IPS-18c (cell line): ENCODE data around the gene SLC25A42.
"Not testable (repeated sequence)": the region's sequence is repeated elsewhere in the genome, so short reads cannot be mapped to it uniquely, and the experiment has no call there.

Experiments used
- H3K4me3 ChIP-seq: 2 replicates; pipeline ENCODE4 v1.7.0; 2013; ENCODE audit warnings: low read depth, mild to moderate bottlenecking, low read length, moderate library complexity; ENCODE audit not compliant: insufficient read depth
- H3K9me3 ChIP-seq: one replicate; pipeline ENCODE4 v1.6.1; 2013; ENCODE audit warnings: mild to moderate bottlenecking, low read length, moderate library complexity; ENCODE audit not compliant: control insufficient read depth, insufficient read depth

SLC25A42 gene

GRCh38 chr19:19083413-19084178 lies 19.8 kb downstream of the SLC25A42 start:
- no peaks in the 10 kb centered on the region for H3K9me3 ChIP-seq
- no peak overlapping the region for H3K4me3 ChIP-seq

- H3K4me3 ChIP-seq = no peak overlapping the region
- H3K9me3 ChIP-seq = peaks cover under 1% of the 10 kb centered on the region
These were observed 23.9 kb downstream of the SLC25A42 start for GRCh38 chr19:19087676-19088075.

DNA sequence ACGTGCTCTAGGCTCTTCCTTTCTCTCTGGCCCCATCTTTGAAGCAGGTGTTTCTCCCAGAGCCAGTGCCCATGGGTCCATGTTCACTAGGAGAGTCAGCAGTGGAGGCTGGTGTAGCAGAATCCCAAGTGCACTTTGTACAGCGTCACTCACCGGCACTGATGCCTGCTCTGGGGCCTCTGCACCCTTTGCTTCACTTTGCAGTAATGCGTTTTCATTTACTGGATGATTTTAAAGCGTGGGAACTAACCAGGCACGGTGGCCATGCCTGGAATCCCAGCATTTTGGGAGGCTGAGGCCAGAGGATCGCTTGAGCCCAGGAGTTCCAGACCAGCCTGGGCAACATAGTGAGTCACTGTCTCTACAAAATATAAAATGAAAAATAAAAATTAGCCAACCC lies 30.7 kb downstream of the SLC25A42 start:
- Histone ChIP-seq H3K9me3 (peaks cover 4% of the 10 kb centered on the region), H3K4me3 (no peak overlapping the region)

- no peak overlapping the region for H3K4me3 ChIP-seq
- peaks cover 4% of the 10 kb centered on the region for H3K9me3 ChIP-seq
These were observed 31.9 kb downstream of the SLC25A42 start for GRCh38 chr19:19095691-19096090.

- Histone ChIP-seq H3K4me3 (no peak overlapping the region), H3K9me3 (peaks cover 4% of the 10 kb centered on the region)
These were observed 33.1 kb downstream of the SLC25A42 start for GRCh38 chr19:19096641-19097627.

DNA sequence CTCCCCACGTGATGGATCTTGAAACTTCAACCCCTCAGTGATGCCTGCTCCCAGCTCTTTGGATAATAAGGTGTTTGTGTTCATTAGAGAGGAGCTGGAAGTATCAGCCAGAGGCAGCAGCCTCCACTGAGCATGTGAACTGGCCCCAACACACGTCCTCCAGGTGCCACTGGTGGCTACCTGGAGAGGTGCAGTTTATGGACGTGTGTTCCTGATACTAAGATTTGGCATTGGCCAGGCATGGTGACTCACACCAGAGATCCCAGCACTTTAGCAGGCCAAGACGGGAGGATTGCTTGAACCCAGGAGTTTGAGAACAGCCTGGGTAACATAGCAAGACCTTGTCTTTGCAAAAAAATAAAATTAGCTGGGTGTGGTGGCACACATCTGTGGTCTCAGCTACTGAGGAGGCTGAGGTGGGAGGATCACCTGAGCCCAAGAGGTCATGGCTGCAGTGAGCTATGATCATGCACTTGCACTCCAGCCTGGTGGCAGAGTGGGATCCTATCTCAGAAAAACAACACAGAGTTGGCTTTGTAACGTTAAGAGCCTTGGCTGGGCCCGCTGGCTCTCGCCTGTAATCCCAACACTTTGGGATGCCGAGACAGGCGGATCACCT lies 34.4 kb downstream of the SLC25A42 start:
- H3K9me3 ChIP-seq = peaks cover 2% of the 10 kb centered on the region
- H3K4me3 ChIP-seq = no peak overlapping the region

- Histone ChIP-seq H3K4me3 (no peak overlapping the region), H3K9me3 (peaks cover 2% of the 10 kb centered on the region)
These were observed 35.2 kb downstream of the SLC25A42 start for GRCh38 chr19:19098703-19099632.

GRCh38 chr19:19101540-19101939 lies 37.7 kb downstream of the SLC25A42 start:
- H3K4me3 ChIP-seq = no peak overlapping the region
- no peaks in the 10 kb centered on the region for H3K9me3 ChIP-seq

- not testable (repeated sequence) for H3K9me3 ChIP-seq, H3K4me3 ChIP-seq
These were observed 38.8 kb downstream of the SLC25A42 start for GRCh38 chr19:19102566-19102965.

- H3K4me3 ChIP-seq = no peak overlapping the region
These were observed 39.4 kb downstream of the SLC25A42 start for GRCh38 chr19:19103167-19103566.

DNA sequence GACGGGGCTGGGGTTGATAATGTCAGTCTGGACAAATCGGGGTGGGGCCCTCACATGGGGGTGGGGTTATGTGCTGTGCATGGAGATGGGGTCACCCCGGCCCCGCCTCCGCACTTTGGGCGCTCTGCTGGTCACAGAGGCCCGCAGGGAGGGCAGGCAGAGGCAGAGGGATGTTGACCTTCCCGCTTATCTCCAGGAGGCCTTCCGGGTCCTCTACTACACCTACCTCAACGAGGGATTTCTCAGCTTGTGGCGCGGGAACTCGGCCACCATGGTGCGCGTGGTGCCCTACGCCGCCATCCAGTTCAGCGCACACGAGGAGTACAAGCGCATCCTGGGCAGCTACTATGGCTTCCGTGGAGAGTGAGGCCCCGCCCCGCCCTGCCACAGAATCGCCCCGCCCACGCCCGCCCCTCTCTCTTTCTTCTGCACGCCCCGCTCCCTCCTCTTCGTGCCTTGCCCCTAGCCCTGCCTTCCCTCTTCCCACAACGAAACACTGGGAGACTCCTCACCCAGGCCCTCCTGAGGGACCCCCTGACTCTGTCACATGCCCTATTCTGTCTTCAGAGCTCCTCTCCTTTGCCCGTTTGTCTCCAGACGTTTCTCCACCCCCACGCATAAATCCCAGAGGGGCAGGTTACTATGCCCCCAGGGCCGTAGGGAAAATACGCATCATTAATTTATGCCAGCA lies 41.7 kb downstream of the SLC25A42 start:
- H3K4me3 ChIP-seq = peak overlapping the region; percentile 55

More at GRCh38 chr19:19103167-19103566, 39.4 kb downstream of the SLC25A42 start:
- no peaks in the 10 kb centered on the region for H3K9me3 ChIP-seq

DNA sequence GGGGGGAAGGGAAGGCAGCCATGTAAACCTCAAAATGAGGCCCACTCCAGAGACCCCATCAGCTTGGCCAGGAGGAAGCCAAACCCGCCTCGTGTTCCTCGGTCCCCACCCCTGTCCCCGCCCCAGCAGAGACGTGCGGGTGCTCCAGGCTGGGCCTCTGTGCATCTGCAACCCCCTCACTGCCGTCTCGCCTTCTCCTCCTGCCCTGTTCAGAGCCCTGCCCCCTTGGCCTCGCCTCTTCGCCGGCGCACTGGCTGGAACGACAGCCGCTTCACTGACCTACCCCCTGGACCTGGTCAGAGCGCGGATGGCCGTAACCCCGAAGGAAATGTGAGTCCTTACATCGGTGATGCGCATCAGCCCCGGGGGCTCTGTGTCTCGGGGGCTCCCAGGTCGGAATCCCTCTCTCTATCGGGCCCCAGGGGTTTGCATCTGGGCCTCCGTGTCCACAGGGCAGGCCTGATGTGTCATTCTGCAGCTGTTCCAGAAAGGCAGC lies 42.3 kb downstream of the SLC25A42 start:
- no peaks in the 10 kb centered on the region for H3K9me3 ChIP-seq
- H3K4me3 ChIP-seq = peak overlapping the region; percentile 17; the same call in 1 of the 2 replicates

More for the DNA sequence above, 41.7 kb downstream of the SLC25A42 start:
- no peaks in the 10 kb centered on the region for H3K9me3 ChIP-seq

DNA sequence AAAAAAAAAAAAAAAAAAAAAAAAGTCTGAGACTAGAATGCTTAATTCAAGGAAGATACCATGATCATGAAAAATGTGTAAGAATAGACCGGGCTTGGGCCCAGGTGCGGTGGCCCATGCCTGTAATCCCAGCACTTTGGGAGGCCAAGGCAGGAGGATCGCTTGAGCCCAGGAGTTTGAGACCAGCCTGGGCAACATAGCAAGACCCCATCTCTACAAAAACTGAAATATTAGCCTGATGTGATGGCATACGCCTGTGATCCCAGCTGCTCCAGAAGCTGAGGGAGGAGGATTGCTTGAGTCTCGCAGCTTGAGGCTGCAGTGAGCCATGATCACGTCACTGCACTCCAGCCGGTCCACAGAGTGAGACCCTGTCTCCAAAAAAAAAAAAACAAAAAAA lies 43.1 kb downstream of the SLC25A42 start:
- H3K4me3 ChIP-seq, H3K9me3 ChIP-seq: not testable (repeated sequence)

DNA sequence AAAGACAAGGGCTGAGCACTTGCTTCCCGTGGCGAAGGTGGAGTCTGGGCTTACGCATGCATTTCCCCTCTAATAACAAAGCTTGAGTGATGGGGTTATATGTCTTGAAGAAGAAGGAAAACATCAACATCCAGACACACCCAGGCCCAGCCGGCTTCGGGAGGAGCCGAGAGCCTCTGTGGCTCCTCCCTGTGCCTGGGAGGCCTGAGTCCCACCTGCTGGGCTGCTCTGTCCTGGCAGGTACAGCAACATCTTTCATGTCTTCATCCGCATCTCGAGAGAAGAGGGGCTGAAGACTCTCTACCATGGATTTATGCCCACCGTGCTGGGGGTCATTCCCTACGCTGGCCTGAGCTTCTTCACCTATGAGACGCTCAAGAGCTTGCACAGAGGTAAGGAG lies 43.9 kb downstream of the SLC25A42 start:
- no peak overlapping the region for H3K4me3 ChIP-seq
- no peaks in the 10 kb centered on the region for H3K9me3 ChIP-seq

DNA sequence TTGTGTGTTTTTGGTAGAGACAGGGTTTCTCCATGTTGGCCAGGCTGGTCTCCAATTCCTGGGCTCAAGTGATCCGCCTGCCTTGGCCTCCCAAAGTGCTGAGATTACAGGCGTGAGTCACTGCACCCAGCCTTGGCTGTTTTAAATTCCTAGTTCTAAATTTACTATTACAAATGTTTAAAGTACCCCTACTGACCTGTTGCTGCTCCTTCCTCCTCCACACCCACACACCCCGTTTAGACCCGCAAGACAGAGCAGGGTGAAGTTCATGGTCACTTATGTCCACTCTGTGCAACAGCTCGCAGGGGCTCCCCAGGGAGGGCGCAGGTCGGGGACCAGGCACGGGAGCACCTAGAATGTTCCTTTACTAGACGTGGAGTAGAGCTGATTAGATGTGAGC lies 45.8 kb downstream of the SLC25A42 start:
- Histone ChIP-seq H3K9me3 (no peaks in the 10 kb centered on the region), H3K4me3 (no peak overlapping the region)
